Spleen (tissue), 7 donors: ENCODE data around the gene CRHBP.

ENCODE experiments used
- CTCF ChIP-seq, 11 experiments: fragments of 200-600 bp in 7 of 11; fragments of 450-650 bp in 4 of 11; sonication (generic) in 4 of 11; IDR thresholded peaks in 8 of 11; conservative IDR thresholded peaks in 3 of 11; 1 replicate in 7 of 11; 2 replicates in 4 of 11; pipeline versions ENCODE4 v1.4.0 to v1.8.0; 2016 to 2021; ENCODE audit warnings: antibody characterized with exemption in 11 of 11, inconsistent platforms in 4 of 11, mild to moderate bottlenecking in 1 of 11
- POLR2A ChIP-seq, 3 donors: fragments of 450-650 bp; IDR thresholded peaks; one replicate each; pipeline ENCODE4 v1.5.1; 2017; ENCODE audit warnings: antibody characterized with exemption in 3 of 3, mild to moderate bottlenecking in 1 of 3
- donor health status: DM: no; HTN: no; CAD: no; lungs with moderate emphysema.
- donor health status: DM: no; HTN: no; CAD: no.
- donor health status: DM: no; HTN: no; CAD: no.

- TF ChIP-seq CTCF (IDR thresholded peaks at IDR 0.05 in 8 of 11, conservative IDR thresholded peaks at IDR 0.05 in 3 of 11) (no peak), POLR2A (IDR thresholded peaks at IDR 0.05) (no peak)
These were observed 24.9 kb upstream of the CRHBP start for GRCh38 chr5:76927961-76928360.
